HepG2 (cell line): Measurements from ENCODE around the gene SEMA3F. TPM values are rescaled to one million over a fixed set of nuclear protein-coding genes. Genes with fewer than 3 reads are reported as not detected.

Experiments used
- AHDC1 ChIP-seq: sonication (generic); formaldehyde crosslinking; IDR thresholded peaks from 2 replicates; pipeline ENCODE4 v1.5.1; 2020; ENCODE audit warnings: mild to moderate bottlenecking, missing genetic modification reagents, borderline replicate concordance
- ATRX ChIP-seq: sonication (generic); formaldehyde crosslinking; IDR thresholded peaks from 2 replicates; pipeline ENCODE4 v1.4.0; 2020; ENCODE audit warnings: missing genetic modification reagents, borderline replicate concordance
- IRF9 ChIP-seq: sonication (generic); formaldehyde crosslinking; IDR thresholded peaks from 2 replicates; pipeline ENCODE4 v1.8.0; 2022; ENCODE audit warnings: missing genetic modification reagents, mild to moderate bottlenecking, borderline replicate concordance
- NFKB2 ChIP-seq: sonication (generic); formaldehyde crosslinking; IDR thresholded peaks from 2 replicates; pipeline ENCODE4 v1.4.0; 2020; ENCODE audit warnings: missing genetic modification reagents, borderline replicate concordance
- NFRKB ChIP-seq: fragments of 450-650 bp; IDR thresholded peaks from 2 replicates; pipeline ENCODE4 v1.6.1; 2017
- POLR2AphosphoS2 ChIP-seq: IDR thresholded peaks from 2 replicates; pipeline ENCODE4 v1.6.1; 2011; ENCODE audit warnings: low read depth, low read length, improper control_type of control experiment
- RCOR2 ChIP-seq: IDR thresholded peaks from 2 replicates; pipeline ENCODE4 v1.6.1; 2016; ENCODE audit warnings: missing biosample characterization, missing genetic modification reagents
- SMYD3 ChIP-seq: sonication (generic); formaldehyde crosslinking; IDR thresholded peaks from 2 replicates; pipeline ENCODE4 v1.8.1; 2023; ENCODE audit warnings: mild to moderate bottlenecking, missing genetic modification reagents
- SRSF4 ChIP-seq: fragments of 200-400 bp; formaldehyde crosslinking; IDR thresholded peaks from one replicate; pipeline ENCODE4 v1.6.1; 2018; ENCODE audit warnings: mild to moderate bottlenecking, low read depth, low read length, moderate library complexity; ENCODE audit not compliant: poor library complexity, severe bottlenecking
- TCF7L2 ChIP-seq: IDR thresholded peaks from 2 replicates; pipeline ENCODE4 v1.6.1; 2011; ENCODE audit warnings: mild to moderate bottlenecking, low read depth, low read length, moderate library complexity
- TFDP1 ChIP-seq: IDR thresholded peaks from 2 replicates; pipeline ENCODE4 v1.6.1; 2016; ENCODE audit warnings: missing compliant biosample characterization, missing genetic modification reagents, borderline replicate concordance
- TSC22D2 ChIP-seq: sonication (generic); formaldehyde crosslinking; IDR thresholded peaks from 2 replicates; pipeline ENCODE4 v1.5.1; 2020; ENCODE audit warnings: missing genetic modification reagents, mild to moderate bottlenecking, borderline replicate concordance
- ZFP82 ChIP-seq: sonication (generic); formaldehyde crosslinking; IDR thresholded peaks from 2 replicates; pipeline ENCODE4 v1.5.1; 2020; ENCODE audit warnings: mild to moderate bottlenecking, missing genetic modification reagents, borderline replicate concordance
- ZNF205 ChIP-seq: IDR thresholded peaks from 2 replicates; pipeline ENCODE4 v1.6.1; 2018; ENCODE audit warnings: missing biosample characterization, missing genetic modification reagents
- ZNF546 ChIP-seq: sonication (generic); formaldehyde crosslinking; conservative IDR thresholded peaks from 2 replicates; pipeline ENCODE4 v1.8.1; 2023; ENCODE audit warnings: mild to moderate bottlenecking, missing genetic modification reagents
- ZNF672 ChIP-seq: sonication (generic); formaldehyde crosslinking; IDR thresholded peaks from 2 replicates; pipeline ENCODE4 v1.8.1; 2022; ENCODE audit warnings: missing genetic modification reagents
- ZNF674 ChIP-seq: sonication (generic); formaldehyde crosslinking; IDR thresholded peaks from 2 replicates; pipeline ENCODE4 v1.5.0; 2020; ENCODE audit warnings: low read depth, mild to moderate bottlenecking, missing genetic modification reagents
- ZNF83 ChIP-seq: sonication (generic); formaldehyde crosslinking; IDR thresholded peaks from 2 replicates; pipeline ENCODE4 v1.4.0; 2020; ENCODE audit warnings: missing genetic modification reagents, mild to moderate bottlenecking, borderline replicate concordance
- ZNF878 ChIP-seq: sonication (generic); formaldehyde crosslinking; IDR thresholded peaks from 2 replicates; pipeline ENCODE4 v1.8.1; 2023; ENCODE audit warnings: mild to moderate bottlenecking, missing genetic modification reagents, moderate library complexity
- polyA plus RNA-seq, 8 experiments: library from polyadenylated mRNA; depleted of rRNA in 3 of 8; stranded (reverse) in 7 of 8; unstranded in 1 of 8; fragments of >200 nt; fragmentation: Illumina TruSeq in 4 of 8; extraction: Trizol in 4 of 8; gene quantifications; 2 replicates each; pipeline versions ENCODE4 v1.2.1 to v1.2.3, GENCODE V29; 2011 to 2016; ENCODE audit warnings: low read depth in 4 of 8, missing spikeins in 1 of 8, mixed read lengths in 1 of 8; ENCODE audit not compliant: insufficient read depth in 1 of 8
- total RNA-seq, 5 experiments: library from RNA; depleted of rRNA; stranded (reverse); fragments of >200 nt; fragmentation: Illumina TruSeq; extraction: Trizol; gene quantifications; 2 replicates each; pipeline ENCODE4 v1.2.3, GENCODE V29; 2016; ENCODE audit warnings: low read depth in 1 of 5
- TF ChIP-seq, protein P1 (sequence below): IDR thresholded peaks from 2 replicates; pipeline ENCODE4 v1.6.1; 2012; ENCODE audit warnings: low read depth, low read length, improper control_type of control experiment

Gene SEMA3F
- total and polyA plus RNA-seq, 2 of the 13 experiments (the other 11 are each of a cell fraction or from before 2014, with no cell fraction given) = 7.6 to 17.2 TPM

GRCh38 chr3:50194128-50194902 is 39.2 kb downstream of the SEMA3F start (continued):
- TF ChIP-seq AHDC1 (CRISPR knock-in tag) (no peak; the same call in 1 of the 2 replicates), ZNF878 (no peak; the same call in 1 of the 2 replicates), ZNF83 (CRISPR knock-in tag) (no peak), ZFP82 (CRISPR knock-in tag) (no peak), TCF7L2 (no peak), RCOR2 (no peak), NFKB2 (CRISPR knock-in tag) (0 out of 2 replicates have a peak, but pooled peaks have one; percentile 80), ZNF546 (no peak), TSC22D2 (CRISPR knock-in tag) (peak; percentile 76; the same call in 1 of the 2 replicates), ZNF674 (no peak), ZNF205 (CRISPR knock-in tag) (no peak; the same call in 1 of the 2 replicates), SMYD3 (CRISPR knock-in tag) (no peak), TFDP1 (CRISPR knock-in tag) (peak; percentile 57; the same call in 1 of the 2 replicates), POLR2AphosphoS2 (no peak), SRSF4 (no peak), ATRX (CRISPR knock-in tag) (no peak), ZNF672 (CRISPR knock-in tag) (no peak), IRF9 (CRISPR knock-in tag) (peak; percentile 49; the same call in 1 of the 2 replicates), NFRKB (no peak)
- TF ChIP-seq, protein P1, sequence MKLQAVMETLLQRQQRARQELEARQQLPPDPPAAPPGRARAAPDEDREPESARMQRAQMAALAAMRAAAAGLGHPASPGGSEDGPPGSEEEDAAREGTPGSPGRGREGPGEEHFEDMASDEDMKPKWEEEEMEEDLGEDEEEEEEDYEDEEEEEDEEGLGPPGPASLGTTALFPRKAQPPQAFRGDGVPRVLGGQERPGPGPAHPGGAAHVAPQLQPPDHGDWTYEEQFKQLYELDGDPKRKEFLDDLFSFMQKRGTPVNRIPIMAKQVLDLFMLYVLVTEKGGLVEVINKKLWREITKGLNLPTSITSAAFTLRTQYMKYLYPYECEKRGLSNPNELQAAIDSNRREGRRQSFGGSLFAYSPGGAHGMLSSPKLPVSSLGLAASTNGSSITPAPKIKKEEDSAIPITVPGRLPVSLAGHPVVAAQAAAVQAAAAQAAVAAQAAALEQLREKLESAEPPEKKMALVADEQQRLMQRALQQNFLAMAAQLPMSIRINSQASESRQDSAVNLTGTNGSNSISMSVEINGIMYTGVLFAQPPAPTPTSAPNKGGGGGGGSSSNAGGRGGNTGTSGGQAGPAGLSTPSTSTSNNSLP = no peak
